Activated CD4-positive, alpha-beta T cell treated with anti-CD3 and anti-CD28 coated beads, Interleukin-2, amount 50 U/mL, for 16 hours (primary cell): ENCODE data around the gene USP24.
"Not testable (repeated sequence)": the region's sequence is repeated elsewhere in the genome, so short reads cannot be mapped to it uniquely, and the experiment has no call there.

Experiments used
- DNase-seq: peaks from one replicate; pipeline ENCODE4 v3.0.0-alpha.2; 2020

Gene USP24

GRCh38 chr1:55231745-55232144 is 16.6 kb upstream of the USP24 start:
- no peak for DNase-seq

- no peak for DNase-seq
Observed at GRCh38 chr1:55230659-55231058, 15.5 kb upstream of the USP24 start.

- DNase-seq: not testable (repeated sequence)
Observed at GRCh38 chr1:55229726-55230125, 14.6 kb upstream of the USP24 start.

- no peak for DNase-seq
Observed at GRCh38 chr1:55225228-55225627, 10.1 kb upstream of the USP24 start.

- no peak for DNase-seq
Observed at GRCh38 chr1:55224729-55225128, 9.6 kb upstream of the USP24 start.

- DNase-seq: no peak
Observed at GRCh38 chr1:55222152-55222551, 7.0 kb upstream of the USP24 start.

- DNase-seq: no peak
Observed at GRCh38 chr1:55217226-55217986, 2.2 kb upstream of the USP24 start.

- DNase-seq: no peak
Observed at GRCh38 chr1:55216096-55216495, 932 bp upstream of the USP24 start.

GRCh38 chr1:55214934-55215193 is 300 bp downstream of the USP24 start:
- no peak for DNase-seq

- DNase-seq: peak; percentile 27
Observed at GRCh38 chr1:55214212-55214933, 791 bp downstream of the USP24 start.

GRCh38 chr1:55213885-55214211 is 1.3 kb downstream of the USP24 start:
- peak; percentile 19 for DNase-seq

GRCh38 chr1:55213151-55213884 is 1.8 kb downstream of the USP24 start:
- DNase-seq: no peak

- DNase-seq: no peak
Observed at GRCh38 chr1:55212349-55213150, 2.6 kb downstream of the USP24 start.

- no peak for DNase-seq
Observed at GRCh38 chr1:55211863-55212262, 3.3 kb downstream of the USP24 start.

GRCh38 chr1:55210990-55211801 is 4.0 kb downstream of the USP24 start:
- no peak for DNase-seq

- peak; percentile 27 for DNase-seq
Observed at GRCh38 chr1:55209247-55209646, 5.9 kb downstream of the USP24 start.

GRCh38 chr1:55206210-55206609 is 9.0 kb downstream of the USP24 start:
- no peak for DNase-seq

GRCh38 chr1:55204997-55205396 is 10.2 kb downstream of the USP24 start:
- DNase-seq: peak; percentile 38

- DNase-seq: peak; percentile 24
Observed at GRCh38 chr1:55203064-55203463, 12.1 kb downstream of the USP24 start.

GRCh38 chr1:55200667-55201066 is 14.5 kb downstream of the USP24 start:
- DNase-seq: no peak

- DNase-seq: not testable (repeated sequence)
Observed at GRCh38 chr1:55199735-55200134, 15.4 kb downstream of the USP24 start.

- DNase-seq: no peak
Observed at GRCh38 chr1:55198044-55198443, 17.1 kb downstream of the USP24 start.
